Esophagus squamous epithelium (tissue), 5 donors: Measurements from ENCODE around the gene NSFL1C. TPM values are rescaled to one million over a fixed set of nuclear protein-coding genes. Genes with fewer than 3 reads are reported as not detected.

Experiments
- DNase-seq: peaks from one replicate; lab custom pipeline; 2025; lab: John Stamatoyannopoulos, UW
- H3K27ac ChIP-seq, 4 donors: fragments of 200-600 bp; sonication (generic); one replicate each; pipeline ENCODE4 v1.5.1; 2016 to 2019; ENCODE audit warnings: mild to moderate bottlenecking in 1 of 4
- H3K27me3 ChIP-seq, 4 donors: fragments of 200-600 bp; sonication (generic); 1 replicate in 3 of 4; 2 replicates in 1 of 4; pipeline versions ENCODE4 v1.5.1 to v1.6.0; 2017 to 2021; ENCODE audit warnings: antibody characterized with exemption in 1 of 4
- H3K36me3 ChIP-seq, 3 donors: fragments of 200-600 bp; sonication (generic); one replicate each; pipeline ENCODE4 v1.5.1; 2016 to 2019
- H3K4me1 ChIP-seq, 3 donors: fragments of 200-600 bp; sonication (generic); one replicate each; pipeline ENCODE4 v1.5.1; 2017 to 2019
- H3K4me3 ChIP-seq, 4 donors: fragments of 200-600 bp; sonication (generic); 1 replicate in 3 of 4; 2 replicates in 1 of 4; pipeline ENCODE4 v1.5.1; 2016 to 2019; ENCODE audit warnings: mild to moderate bottlenecking in 2 of 4, moderate library complexity in 1 of 4
- H3K9me3 ChIP-seq, 3 donors: fragments of 200-600 bp; sonication (generic); one replicate each; pipeline ENCODE4 v1.5.1; 2016 to 2019
- POLR2A ChIP-seq, 4 donors: fragments of 450-650 bp; IDR thresholded peaks; one replicate each; pipeline ENCODE4 v1.6.1; 2017; ENCODE audit warnings: antibody characterized with exemption in 4 of 4, mild to moderate bottlenecking in 4 of 4, moderate library complexity in 3 of 4
- WGBS, 2 donors: methylation state at CpG; one replicate each; pipeline ENCODE4 v1.1.5; 2018; 5-methylcytosine and 5-hydroxymethylcytosine counted together
- intact Hi-C: fragments of 100-400 bp; cut with DNase I; formaldehyde crosslinking; loops from one replicate; pipeline ENCODE4 v1.15.0; 2022
- total RNA-seq, 4 donors: library from RNA; depleted of rRNA; stranded (reverse); fragments of >200 nt; gene quantifications; one replicate each; pipeline ENCODE4 v1.1.0, GENCODE V29; 2016
- TF ChIP-seq, protein P1 (sequence below), 6 experiments: fragments of 450-650 bp in 4 of 6; fragments of 200-600 bp in 2 of 6; sonication (generic) in 2 of 6; IDR thresholded peaks; one replicate each; pipeline ENCODE4 v1.5.1; 2016 to 2019; ENCODE audit warnings: antibody characterized with exemption in 6 of 6, mild to moderate bottlenecking in 4 of 6, moderate library complexity in 4 of 6
- donor health status: DM: yes; HTN: yes; CAD: no.

NSFL1C gene
- total RNA-seq, 4 donors from 2014 or later, result 41.5 to 65.6 (median 59.3) TPM

DNA sequence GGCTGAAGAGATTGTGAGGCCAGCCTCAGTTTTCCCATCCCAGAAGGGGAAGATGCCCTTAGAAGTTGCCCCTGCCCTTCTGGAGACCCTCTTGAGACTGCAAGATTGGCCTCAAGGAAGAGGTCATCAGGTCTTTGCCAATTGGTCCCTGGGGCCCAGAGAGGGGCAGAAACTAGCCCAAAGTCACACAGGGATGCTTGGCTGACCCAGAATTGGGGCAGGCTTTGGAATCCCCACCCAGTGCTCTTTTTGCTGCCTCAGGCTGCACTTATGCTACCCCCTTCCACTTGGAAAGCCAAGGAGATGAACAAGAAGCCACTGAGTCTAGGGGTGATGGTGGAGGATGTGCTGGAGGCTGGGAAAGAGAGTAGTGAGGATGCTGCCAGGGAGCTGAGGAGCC, 48.9 kb downstream of the NSFL1C start:
- peaks cover 0 to 7% (median 0%) of the 10 kb centered on the region in 3 donors for H3K4me1 ChIP-seq
- H3K9me3 ChIP-seq, result peaks cover 0 to 10% (median 4%) of the 10 kb centered on the region in 3 donors
- no peak overlapping the region for H3K27ac ChIP-seq
- peaks cover 0 to 17% (median 0%) of the 10 kb centered on the region in 4 donors for H3K27me3 ChIP-seq
- no peak for DNase-seq
- no peak overlapping the region for H3K4me3 ChIP-seq
- no peaks in the 10 kb centered on the region for H3K36me3 ChIP-seq
- intact Hi-C loops, result no loop called here
- TF ChIP-seq POLR2A (IDR thresholded peaks at IDR 0.05), result no peak
- TF ChIP-seq, protein P1, sequence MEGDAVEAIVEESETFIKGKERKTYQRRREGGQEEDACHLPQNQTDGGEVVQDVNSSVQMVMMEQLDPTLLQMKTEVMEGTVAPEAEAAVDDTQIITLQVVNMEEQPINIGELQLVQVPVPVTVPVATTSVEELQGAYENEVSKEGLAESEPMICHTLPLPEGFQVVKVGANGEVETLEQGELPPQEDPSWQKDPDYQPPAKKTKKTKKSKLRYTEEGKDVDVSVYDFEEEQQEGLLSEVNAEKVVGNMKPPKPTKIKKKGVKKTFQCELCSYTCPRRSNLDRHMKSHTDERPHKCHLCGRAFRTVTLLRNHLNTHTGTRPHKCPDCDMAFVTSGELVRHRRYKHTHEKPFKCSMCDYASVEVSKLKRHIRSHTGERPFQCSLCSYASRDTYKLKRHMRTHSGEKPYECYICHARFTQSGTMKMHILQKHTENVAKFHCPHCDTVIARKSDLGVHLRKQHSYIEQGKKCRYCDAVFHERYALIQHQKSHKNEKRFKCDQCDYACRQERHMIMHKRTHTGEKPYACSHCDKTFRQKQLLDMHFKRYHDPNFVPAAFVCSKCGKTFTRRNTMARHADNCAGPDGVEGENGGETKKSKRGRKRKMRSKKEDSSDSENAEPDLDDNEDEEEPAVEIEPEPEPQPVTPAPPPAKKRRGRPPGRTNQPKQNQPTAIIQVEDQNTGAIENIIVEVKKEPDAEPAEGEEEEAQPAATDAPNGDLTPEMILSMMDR (IDR thresholded peaks at IDR 0.05), result no peak

DNA sequence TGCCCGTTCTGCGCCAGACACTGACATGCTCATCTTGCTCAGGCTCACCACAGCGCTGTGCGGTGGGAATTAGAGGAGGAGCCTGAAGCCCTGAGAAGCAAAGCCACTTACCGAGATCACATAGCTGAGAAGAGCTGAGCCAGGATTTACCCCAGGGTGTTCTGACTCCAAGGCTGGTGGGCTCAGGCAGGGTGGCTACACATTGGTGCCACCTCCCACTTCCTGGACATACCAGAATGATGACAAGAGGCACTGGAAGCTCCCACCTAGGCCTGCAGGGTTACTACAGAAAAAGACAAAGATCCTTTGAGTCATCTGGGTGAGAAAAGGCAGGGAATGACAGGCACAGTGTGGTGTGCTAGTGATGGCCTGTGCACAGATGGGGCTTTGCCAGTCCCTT, 49.4 kb downstream of the NSFL1C start:
- Histone ChIP-seq H3K27ac (no peak overlapping the region), H3K4me3 (no peak overlapping the region), H3K27me3 (peaks cover 0 to 17% (median 0%) of the 10 kb centered on the region in 4 donors), H3K9me3 (peaks cover 0 to 10% (median 4%) of the 10 kb centered on the region in 3 donors), H3K4me1 (peaks cover 0 to 7% (median 0%) of the 10 kb centered on the region in 3 donors), H3K36me3 (no peaks in the 10 kb centered on the region)
- 57 to 71% methylated on average over 3 to 5 of the region's 5 CpGs for WGBS, 2 donors
- no peak for TF ChIP-seq POLR2A (IDR thresholded peaks at IDR 0.05)
- TF ChIP-seq, protein P1 (IDR thresholded peaks at IDR 0.05), result no peak
- intact Hi-C loops, result no loop called here
- DNase-seq, result no peak

DNA sequence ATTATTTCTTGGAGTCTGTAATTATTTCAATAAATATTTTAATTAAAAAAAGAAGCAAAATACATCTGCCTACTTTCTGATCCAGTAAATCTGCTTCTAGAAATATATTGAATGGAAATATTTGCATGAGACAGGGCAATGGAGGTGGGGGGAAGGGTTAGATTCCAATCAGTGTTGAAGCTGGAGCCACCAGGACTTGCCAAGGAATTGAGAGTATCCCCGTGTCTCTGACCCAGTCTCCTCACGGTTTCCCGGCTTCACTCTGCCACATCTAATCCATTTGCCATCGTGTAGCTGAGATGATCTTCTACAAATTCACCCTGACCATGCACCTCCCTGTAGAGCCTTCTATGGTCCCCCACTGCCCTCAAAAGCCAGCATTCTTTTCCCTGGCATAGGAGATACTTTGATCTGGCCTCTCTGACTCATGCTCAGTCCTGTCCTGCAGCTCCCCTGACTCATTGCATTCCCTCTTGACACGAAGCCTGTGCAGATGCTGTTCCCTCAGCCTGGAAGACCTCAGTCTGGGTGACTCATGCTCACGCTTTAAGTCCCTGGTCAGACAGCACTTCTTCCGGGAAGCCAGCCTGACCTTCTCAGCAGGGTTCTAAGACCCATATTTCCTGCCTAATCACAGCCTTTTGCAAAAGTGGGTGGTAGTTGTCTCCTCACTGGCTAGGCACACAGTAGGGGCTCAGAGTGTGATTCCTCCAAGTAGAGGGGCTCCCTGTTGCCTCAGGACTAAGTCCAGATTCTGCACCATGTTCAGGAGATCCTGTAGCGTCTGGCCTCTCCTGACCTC, 50.8 kb downstream of the NSFL1C start:
- 41 to 55% methylated on average over 8 of the region's 8 CpGs for WGBS, 2 donors
- H3K9me3 ChIP-seq, result peaks cover 0 to 7% (median 1%) of the 10 kb centered on the region in 3 donors
- intact Hi-C loops, result no loop called here
- TF ChIP-seq, protein P1 (IDR thresholded peaks at IDR 0.05), result no peak
- no peak for TF ChIP-seq POLR2A (IDR thresholded peaks at IDR 0.05)
- DNase-seq, result no peak
- H3K4me3 ChIP-seq, result no peak overlapping the region
- H3K27me3 ChIP-seq, result peaks cover 0 to 13% (median 0%) of the 10 kb centered on the region in 4 donors
- H3K27ac ChIP-seq, result no peak overlapping the region
- peaks cover 0 to 7% (median 0%) of the 10 kb centered on the region in 3 donors for H3K4me1 ChIP-seq
- no peaks in the 10 kb centered on the region for H3K36me3 ChIP-seq

DNA sequence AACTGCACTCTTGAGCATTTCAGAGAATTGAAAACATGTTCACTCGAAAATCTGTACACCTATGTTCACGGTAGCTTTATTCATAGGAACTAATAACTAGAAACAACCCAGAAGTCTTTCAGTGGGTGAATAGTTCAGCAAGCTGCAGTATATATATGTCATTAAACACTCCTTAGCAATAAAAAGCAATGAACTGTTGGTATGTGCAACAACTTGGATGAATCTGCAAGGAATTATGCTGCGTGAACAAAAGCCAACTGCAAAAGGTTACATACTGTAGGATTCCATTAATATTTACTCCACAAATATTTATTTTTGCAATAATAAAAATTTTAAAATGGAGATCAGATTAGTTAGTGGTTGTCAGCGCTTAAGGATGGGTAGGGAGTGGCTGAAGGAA, 51.7 kb downstream of the NSFL1C start:
- H3K9me3 ChIP-seq, result no peaks in the 10 kb centered on the region
- no peak for DNase-seq
- WGBS, 2 donors, result 63 to 70% methylated on average over 4 of the region's 4 CpGs
- peaks cover 0 to 7% (median 0%) of the 10 kb centered on the region in 3 donors for H3K4me1 ChIP-seq
- peaks cover 0 to 13% (median 0%) of the 10 kb centered on the region in 4 donors for H3K27me3 ChIP-seq
- H3K36me3 ChIP-seq, result no peaks in the 10 kb centered on the region
- no peak overlapping the region for H3K4me3 ChIP-seq
- intact Hi-C loops, result no loop called here
- TF ChIP-seq, protein P1 (IDR thresholded peaks at IDR 0.05), result no peak
- no peak for TF ChIP-seq POLR2A (IDR thresholded peaks at IDR 0.05)
- H3K27ac ChIP-seq, result no peak overlapping the region

DNA sequence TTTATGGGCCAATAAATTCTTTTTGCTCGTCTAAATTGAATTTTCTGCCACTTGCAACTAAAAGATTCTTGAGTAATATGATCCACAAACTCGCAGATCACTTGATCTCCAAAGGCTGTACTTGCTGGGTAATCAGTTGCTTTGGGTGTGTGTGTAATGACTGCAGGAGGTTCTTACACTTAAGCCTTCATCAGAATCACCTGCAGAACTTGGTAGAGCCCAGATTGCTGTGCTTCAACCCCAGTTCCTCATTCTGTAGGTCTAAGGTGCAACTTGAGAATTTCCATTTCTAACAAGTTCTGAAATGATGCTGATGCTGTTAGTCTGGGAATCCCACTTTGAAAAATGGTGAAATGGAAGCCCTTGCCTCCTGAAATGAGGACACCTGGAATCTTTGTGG, 60.8 kb downstream of the NSFL1C start:
- 60 to 62% methylated on average over 2 of the region's 2 CpGs for WGBS, 2 donors
- DNase-seq, result no peak
- Histone ChIP-seq H3K4me3 (no peak overlapping the region), H3K27ac (no peak overlapping the region), H3K27me3 (peaks cover 0 to 37% (median 0%) of the 10 kb centered on the region in 4 donors), H3K9me3 (no peaks in the 10 kb centered on the region), H3K4me1 (no peaks in the 10 kb centered on the region), H3K36me3 (no peaks in the 10 kb centered on the region)
- intact Hi-C loops, result no loop called here
- TF ChIP-seq POLR2A (IDR thresholded peaks at IDR 0.05), result no peak
- TF ChIP-seq, protein P1 (IDR thresholded peaks at IDR 0.05), result no peak
